GM12878 (cell line): ENCODE results near the gene SLC39A11. TPM values are rescaled to one million over a fixed set of nuclear protein-coding genes. Genes with fewer than 3 reads are reported as not detected.

Source experiments
- DPF2 ChIP-seq: fragments of 450-650 bp; IDR thresholded peaks from 2 replicates; pipeline ENCODE4 v1.6.1; 2017; ENCODE audit warnings: mild to moderate bottlenecking
- RUNX3 ChIP-seq: IDR thresholded peaks from 2 replicates; pipeline ENCODE4 v1.6.1; 2012; ENCODE audit warnings: low read length, inconsistent platforms
- SREBF1 ChIP-seq: IDR thresholded peaks from 2 replicates; pipeline ENCODE4 v1.6.1; 2012; ENCODE audit warnings: mild to moderate bottlenecking, low read length
- USF1 ChIP-seq: IDR thresholded peaks from 2 replicates; pipeline ENCODE4 v1.6.1; 2011; ENCODE audit warnings: borderline replicate concordance, low read depth, mild to moderate bottlenecking, moderate library complexity, mixed read lengths, low read length; ENCODE audit not compliant: insufficient read depth; ENCODE audit errors: extremely low read length
- ZNF687 ChIP-seq: fragments of 450-650 bp; IDR thresholded peaks from 2 replicates; pipeline ENCODE4 v1.6.1; 2017; ENCODE audit warnings: mild to moderate bottlenecking, moderate library complexity
- polyA plus RNA-seq, 11 experiments: library from polyadenylated mRNA; depleted of rRNA in 4 of 11; unstranded in 6 of 11; stranded (reverse) in 5 of 11; fragments of >200 nt; fragmentation: Nextera tagmentation in 4 of 11; fragmentation: Illumina TruSeq in 1 of 11; extraction: Ambion mirVana in 4 of 11; extraction: Trizol in 1 of 11; gene quantifications; 1 replicate in 1 of 11; 2 replicates in 10 of 11; pipeline versions ENCODE4 v1.2.1 to v1.2.3, GENCODE V29; 2011 to 2016; ENCODE audit warnings: inconsistent platforms in 2 of 11, missing spikeins in 2 of 11, low read depth in 1 of 11
- total RNA-seq, 4 experiments: library from RNA; depleted of rRNA in 3 of 4; stranded (reverse); fragments of >200 nt in 3 of 4; fragmentation: Illumina TruSeq in 1 of 4; extraction: Trizol in 1 of 4; gene quantifications; 2 replicates each; pipeline versions ENCODE4 v1.2.1 to v1.2.3, GENCODE V29; 2013 to 2021
- TF ChIP-seq, protein P1 (sequence below): fragments of 450-650 bp; conservative IDR thresholded peaks from 2 replicates; pipeline ENCODE4 v1.6.1; 2017; ENCODE audit warnings: mild to moderate bottlenecking, moderate library complexity
- TF ChIP-seq, protein P2 (sequence below): fragments of 450-650 bp; formaldehyde crosslinking; IDR thresholded peaks from 2 replicates; pipeline ENCODE4 v1.4.0; 2020; ENCODE audit warnings: mild to moderate bottlenecking, moderate library complexity

Gene SLC39A11
- total and polyA plus RNA-seq, 10 of the 15 experiments (the other 5 are each of a cell fraction or from before 2014, with no cell fraction given) = 8.6 to 23.8 (median 14.0) TPM

DNA sequence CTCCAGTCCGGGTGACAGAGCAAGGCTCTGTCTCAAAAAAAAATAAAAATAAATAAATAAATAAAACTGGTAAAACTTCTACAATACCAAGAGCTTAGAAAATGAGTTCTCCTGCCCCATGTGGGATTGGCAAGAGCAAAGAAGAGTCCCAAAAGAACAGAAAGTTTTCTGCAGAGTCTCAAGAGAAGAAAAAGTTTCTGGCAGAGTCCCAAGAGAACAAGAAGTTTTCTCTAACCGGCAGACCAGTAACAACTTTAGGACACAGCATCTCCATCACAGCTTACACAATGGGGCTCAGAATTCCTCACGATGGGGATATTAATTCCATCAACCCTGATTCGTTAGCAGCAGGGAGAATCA is 1.1 kb downstream of the SLC39A11 start (continued):
- TF ChIP-seq DPF2 = no peak
- TF ChIP-seq, protein P1, sequence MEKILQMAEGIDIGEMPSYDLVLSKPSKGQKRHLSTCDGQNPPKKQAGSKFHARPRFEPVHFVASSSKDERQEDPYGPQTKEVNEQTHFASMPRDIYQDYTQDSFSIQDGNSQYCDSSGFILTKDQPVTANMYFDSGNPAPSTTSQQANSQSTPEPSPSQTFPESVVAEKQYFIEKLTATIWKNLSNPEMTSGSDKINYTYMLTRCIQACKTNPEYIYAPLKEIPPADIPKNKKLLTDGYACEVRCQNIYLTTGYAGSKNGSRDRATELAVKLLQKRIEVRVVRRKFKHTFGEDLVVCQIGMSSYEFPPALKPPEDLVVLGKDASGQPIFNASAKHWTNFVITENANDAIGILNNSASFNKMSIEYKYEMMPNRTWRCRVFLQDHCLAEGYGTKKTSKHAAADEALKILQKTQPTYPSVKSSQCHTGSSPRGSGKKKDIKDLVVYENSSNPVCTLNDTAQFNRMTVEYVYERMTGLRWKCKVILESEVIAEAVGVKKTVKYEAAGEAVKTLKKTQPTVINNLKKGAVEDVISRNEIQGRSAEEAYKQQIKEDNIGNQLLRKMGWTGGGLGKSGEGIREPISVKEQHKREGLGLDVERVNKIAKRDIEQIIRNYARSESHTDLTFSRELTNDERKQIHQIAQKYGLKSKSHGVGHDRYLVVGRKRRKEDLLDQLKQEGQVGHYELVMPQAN = no peak
- no peak for TF ChIP-seq RUNX3
- TF ChIP-seq, protein P2, sequence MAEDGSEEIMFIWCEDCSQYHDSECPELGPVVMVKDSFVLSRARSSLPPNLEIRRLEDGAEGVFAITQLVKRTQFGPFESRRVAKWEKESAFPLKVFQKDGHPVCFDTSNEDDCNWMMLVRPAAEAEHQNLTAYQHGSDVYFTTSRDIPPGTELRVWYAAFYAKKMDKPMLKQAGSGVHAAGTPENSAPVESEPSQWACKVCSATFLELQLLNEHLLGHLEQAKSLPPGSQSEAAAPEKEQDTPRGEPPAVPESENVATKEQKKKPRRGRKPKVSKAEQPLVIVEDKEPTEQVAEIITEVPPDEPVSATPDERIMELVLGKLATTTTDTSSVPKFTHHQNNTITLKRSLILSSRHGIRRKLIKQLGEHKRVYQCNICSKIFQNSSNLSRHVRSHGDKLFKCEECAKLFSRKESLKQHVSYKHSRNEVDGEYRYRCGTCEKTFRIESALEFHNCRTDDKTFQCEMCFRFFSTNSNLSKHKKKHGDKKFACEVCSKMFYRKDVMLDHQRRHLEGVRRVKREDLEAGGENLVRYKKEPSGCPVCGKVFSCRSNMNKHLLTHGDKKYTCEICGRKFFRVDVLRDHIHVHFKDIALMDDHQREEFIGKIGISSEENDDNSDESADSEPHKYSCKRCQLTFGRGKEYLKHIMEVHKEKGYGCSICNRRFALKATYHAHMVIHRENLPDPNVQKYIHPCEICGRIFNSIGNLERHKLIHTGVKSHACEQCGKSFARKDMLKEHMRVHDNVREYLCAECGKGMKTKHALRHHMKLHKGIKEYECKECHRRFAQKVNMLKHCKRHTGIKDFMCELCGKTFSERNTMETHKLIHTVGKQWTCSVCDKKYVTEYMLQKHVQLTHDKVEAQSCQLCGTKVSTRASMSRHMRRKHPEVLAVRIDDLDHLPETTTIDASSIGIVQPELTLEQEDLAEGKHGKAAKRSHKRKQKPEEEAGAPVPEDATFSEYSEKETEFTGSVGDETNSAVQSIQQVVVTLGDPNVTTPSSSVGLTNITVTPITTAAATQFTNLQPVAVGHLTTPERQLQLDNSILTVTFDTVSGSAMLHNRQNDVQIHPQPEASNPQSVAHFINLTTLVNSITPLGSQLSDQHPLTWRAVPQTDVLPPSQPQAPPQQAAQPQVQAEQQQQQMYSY (CRISPR knock-in tag) = no peak
- TF ChIP-seq ZNF687 = no peak
- no peak for TF ChIP-seq USF1
- no peak for TF ChIP-seq SREBF1
